CD4-positive, alpha-beta T cell treated with Interleukin-4 for 4 hours (primary cell): ENCODE measurements around the gene SPATA2L.

ENCODE experiments used
- DNase-seq: peaks from one replicate; pipeline ENCODE4 v3.0.0-alpha.2; 2020

The SPATA2L gene

GRCh38 chr16:89653656-89654295, 47.7 kb downstream of the SPATA2L start:
- DNase-seq = no peak

- DNase-seq = no peak
Observed at GRCh38 chr16:89651584-89651983, 49.9 kb downstream of the SPATA2L start.

GRCh38 chr16:89646906-89647305, 54.6 kb downstream of the SPATA2L start:
- DNase-seq = no peak
